SK-N-SH treated with all-trans-retinoic acid at 6 μM for 48 hours (cell line): ENCODE data around the gene PAM16.
"Not testable (repeated sequence)": the region's sequence is repeated elsewhere in the genome, so short reads cannot be mapped to it uniquely, and the experiment has no call there.

Source experiments
- ATAC-seq: fragments of 200-7000 bp; cut with Tn5 transposase; 3 replicates; pipeline ENCODE4 v1.9.1; 2020; ENCODE audit warnings: mild to moderate bottlenecking, moderate library complexity
- ARNTL ChIP-seq: fragments of 450-650 bp; formaldehyde crosslinking; IDR thresholded peaks from 2 replicates; pipeline ENCODE4 v1.5.0; 2020; ENCODE audit warnings: low read depth, mild to moderate bottlenecking, moderate library complexity, borderline replicate concordance
- BACH2 ChIP-seq: fragments of 250-450 bp; sonication (Bioruptor Pico); IDR thresholded peaks from 2 replicates; pipeline ENCODE4 v1.9.0; 2021; ENCODE audit warnings: mild to moderate bottlenecking, borderline replicate concordance
- CREB5 ChIP-seq: fragments of 250-450 bp; sonication (Bioruptor Pico); IDR thresholded peaks from 2 replicates; pipeline ENCODE4 v1.5.1; 2020; ENCODE audit warnings: low read depth, mild to moderate bottlenecking, moderate library complexity
- CSDC2 ChIP-seq: fragments of 250-450 bp; sonication (Bioruptor Pico); IDR thresholded peaks from 2 replicates; pipeline ENCODE4 v1.5.0; 2020; ENCODE audit warnings: mild to moderate bottlenecking, moderate library complexity
- CSRNP3 ChIP-seq: fragments of 250-450 bp; sonication (Bioruptor Pico); IDR thresholded peaks from 2 replicates; pipeline ENCODE4 v1.5.1; 2021; ENCODE audit warnings: mild to moderate bottlenecking, moderate library complexity
- ESRRG ChIP-seq: fragments of 250-450 bp; sonication (Bioruptor Pico); IDR thresholded peaks from 2 replicates; pipeline ENCODE4 v1.6.1; 2021; ENCODE audit warnings: mild to moderate bottlenecking
- GLIS3 ChIP-seq: fragments of 250-450 bp; sonication (Bioruptor Pico); IDR thresholded peaks from 2 replicates; pipeline ENCODE4 v1.5.0; 2020; ENCODE audit warnings: mild to moderate bottlenecking, moderate library complexity
- ISL1 ChIP-seq: fragments of 250-450 bp; sonication (Bioruptor Pico); IDR thresholded peaks from 2 replicates; pipeline ENCODE4 v2.1.2; 2022; ENCODE audit warnings: mild to moderate bottlenecking, moderate library complexity
- OSR1 ChIP-seq: fragments of 250-450 bp; sonication (Bioruptor Pico); IDR thresholded peaks from 2 replicates; pipeline ENCODE4 v1.8.0; 2022; ENCODE audit warnings: moderate library complexity, mild to moderate bottlenecking, inconsistent platforms
- PPARA ChIP-seq: fragments of 250-450 bp; sonication (Bioruptor Pico); IDR thresholded peaks from 2 replicates; pipeline ENCODE4 v1.5.0; 2020; ENCODE audit warnings: mild to moderate bottlenecking, borderline replicate concordance
- RARB ChIP-seq: fragments of 250-450 bp; sonication (Bioruptor Pico); IDR thresholded peaks from 2 replicates; pipeline ENCODE4 v1.8.0; 2021; ENCODE audit warnings: mild to moderate bottlenecking, moderate library complexity
- SNAI2 ChIP-seq: fragments of 250-450 bp; sonication (Bioruptor Pico); IDR thresholded peaks from 2 replicates; pipeline ENCODE4 v1.5.0; 2020; ENCODE audit warnings: mild to moderate bottlenecking, moderate library complexity
- TCF4 ChIP-seq: fragments of 250-450 bp; sonication (Bioruptor Pico); IDR thresholded peaks from 2 replicates; pipeline ENCODE4 v1.8.0; 2021; ENCODE audit warnings: mild to moderate bottlenecking, moderate library complexity, borderline replicate concordance
- TSHZ2 ChIP-seq: fragments of 250-450 bp; sonication (Bioruptor Pico); IDR thresholded peaks from 2 replicates; pipeline ENCODE4 v1.5.0; 2020; ENCODE audit warnings: mild to moderate bottlenecking, moderate library complexity
- ZFP3 ChIP-seq: fragments of 250-450 bp; sonication (Bioruptor Pico); IDR thresholded peaks from 2 replicates; pipeline ENCODE4 v1.5.0; 2020; ENCODE audit warnings: mild to moderate bottlenecking, moderate library complexity
- ZFP30 ChIP-seq: fragments of 450-650 bp; formaldehyde crosslinking; IDR thresholded peaks from 2 replicates; pipeline ENCODE4 v1.5.0; 2022; ENCODE audit warnings: mild to moderate bottlenecking, moderate library complexity
- ZNF565 ChIP-seq: fragments of 450-650 bp; formaldehyde crosslinking; conservative IDR thresholded peaks from 2 replicates; pipeline ENCODE4 v1.5.0; 2020; ENCODE audit warnings: low read depth, mild to moderate bottlenecking, moderate library complexity
- ZNF70 ChIP-seq: fragments of 450-650 bp; formaldehyde crosslinking; IDR thresholded peaks from 2 replicates; pipeline ENCODE4 v1.5.0; 2020; ENCODE audit warnings: mild to moderate bottlenecking, moderate library complexity
- ZNF8 ChIP-seq: fragments of 450-650 bp; formaldehyde crosslinking; IDR thresholded peaks from 2 replicates; pipeline ENCODE4 v1.5.0; 2020; ENCODE audit warnings: mild to moderate bottlenecking, moderate library complexity
- TF ChIP-seq, protein P1 (sequence below): fragments of 250-450 bp; sonication (Bioruptor Pico); IDR thresholded peaks from 2 replicates; pipeline ENCODE4 v1.8.0; 2020; ENCODE audit warnings: mild to moderate bottlenecking, moderate library complexity, borderline replicate concordance

PAM16 gene

DNA sequence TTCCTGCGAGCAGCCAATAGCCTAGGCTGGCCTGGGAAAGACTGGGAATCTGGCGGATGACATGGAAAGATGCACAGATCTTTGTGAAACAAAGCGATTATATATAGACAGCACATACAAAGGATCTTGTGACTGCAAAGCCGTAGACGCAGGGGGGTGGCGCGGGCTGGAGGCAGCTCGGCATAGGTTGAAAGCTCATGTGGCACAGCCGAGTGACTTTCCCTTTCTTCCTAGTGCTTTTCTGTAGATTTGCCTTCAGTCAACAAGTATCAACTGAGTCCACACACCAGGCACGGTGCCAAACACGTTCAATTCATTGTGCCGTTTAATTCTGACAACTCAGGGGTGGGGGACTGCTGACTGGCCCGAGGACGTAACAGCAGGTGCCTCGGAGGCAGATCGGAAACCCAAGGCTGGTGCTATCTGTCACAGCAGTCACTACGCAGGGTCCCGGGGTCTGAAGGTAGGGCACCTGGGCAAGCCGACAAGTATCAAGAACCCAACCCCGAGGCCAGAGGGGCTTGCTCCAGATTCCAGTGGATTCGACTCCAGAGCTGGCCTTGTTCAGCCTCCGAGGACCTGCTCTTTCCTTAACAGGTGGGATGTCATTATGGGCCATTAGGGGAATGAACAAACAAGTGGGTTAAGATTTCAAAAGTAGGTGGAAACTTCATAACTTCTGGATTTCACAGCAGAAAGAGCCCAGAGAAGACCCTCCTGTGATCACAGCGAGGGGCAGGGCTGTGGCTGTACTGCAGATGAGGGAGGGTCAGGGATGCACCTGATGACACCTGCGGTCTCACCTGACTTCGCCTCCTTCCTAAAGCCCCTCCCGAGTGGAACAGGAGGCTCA, 5.9 kb downstream of the PAM16 start (continued):
- TF ChIP-seq ISL1 (CRISPR knock-in tag) = no peak

- not testable (repeated sequence) for ATAC-seq
Measured at GRCh38 chr16:4344300-4344982, 6.7 kb downstream of the PAM16 start.

DNA sequence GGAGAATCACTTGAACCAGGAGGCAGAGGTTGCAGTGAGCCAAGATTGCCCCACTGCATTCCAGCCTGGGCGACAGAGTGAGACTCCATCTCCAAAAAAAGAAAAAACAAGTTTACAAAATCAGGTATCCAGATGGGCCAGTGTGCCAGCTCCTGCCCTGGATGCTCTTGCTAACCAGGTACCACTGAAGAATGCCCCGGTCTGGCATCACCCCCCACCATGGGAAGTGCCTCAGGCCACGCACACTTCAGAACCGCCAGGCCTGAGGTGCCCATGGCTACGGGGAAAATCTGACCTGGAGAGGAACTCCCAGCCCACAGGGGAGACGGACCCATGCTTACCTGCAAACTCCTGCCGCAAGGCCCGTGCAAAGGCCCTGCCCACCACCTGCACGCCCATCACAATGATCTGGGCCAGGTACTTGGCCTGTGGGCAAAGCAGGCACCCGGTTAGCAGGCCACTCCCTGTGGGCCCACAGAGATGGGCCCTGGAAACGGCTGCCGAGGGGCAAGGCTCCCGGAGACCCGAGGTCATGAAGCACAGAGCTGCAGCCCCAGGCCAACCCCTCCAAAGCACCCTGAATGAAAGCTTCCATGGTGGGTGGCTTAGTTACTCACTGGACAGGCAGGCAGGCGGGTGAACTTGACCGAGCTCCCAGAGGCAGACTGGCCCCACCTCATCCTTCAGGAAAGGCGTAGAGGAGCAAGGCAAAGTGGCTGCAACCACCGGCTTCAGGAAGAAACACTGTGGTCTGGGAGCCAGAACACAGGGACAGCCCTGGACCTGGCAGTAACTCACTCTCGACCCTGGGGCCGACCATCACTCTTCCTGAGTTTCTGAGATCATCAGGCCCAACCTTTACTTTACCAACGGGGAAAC, 8.0 kb downstream of the PAM16 start:
- ATAC-seq = no peak
- TF ChIP-seq TCF4 (CRISPR knock-in tag) (no peak), SNAI2 (CRISPR knock-in tag) (no peak), ESRRG (CRISPR knock-in tag) (no peak), ZNF565 (CRISPR knock-in tag) (no peak), RARB (CRISPR knock-in tag) (no peak), ZFP30 (CRISPR knock-in tag) (no peak), BACH2 (CRISPR knock-in tag) (no peak), ZNF8 (CRISPR knock-in tag) (no peak)
- TF ChIP-seq, protein P1, sequence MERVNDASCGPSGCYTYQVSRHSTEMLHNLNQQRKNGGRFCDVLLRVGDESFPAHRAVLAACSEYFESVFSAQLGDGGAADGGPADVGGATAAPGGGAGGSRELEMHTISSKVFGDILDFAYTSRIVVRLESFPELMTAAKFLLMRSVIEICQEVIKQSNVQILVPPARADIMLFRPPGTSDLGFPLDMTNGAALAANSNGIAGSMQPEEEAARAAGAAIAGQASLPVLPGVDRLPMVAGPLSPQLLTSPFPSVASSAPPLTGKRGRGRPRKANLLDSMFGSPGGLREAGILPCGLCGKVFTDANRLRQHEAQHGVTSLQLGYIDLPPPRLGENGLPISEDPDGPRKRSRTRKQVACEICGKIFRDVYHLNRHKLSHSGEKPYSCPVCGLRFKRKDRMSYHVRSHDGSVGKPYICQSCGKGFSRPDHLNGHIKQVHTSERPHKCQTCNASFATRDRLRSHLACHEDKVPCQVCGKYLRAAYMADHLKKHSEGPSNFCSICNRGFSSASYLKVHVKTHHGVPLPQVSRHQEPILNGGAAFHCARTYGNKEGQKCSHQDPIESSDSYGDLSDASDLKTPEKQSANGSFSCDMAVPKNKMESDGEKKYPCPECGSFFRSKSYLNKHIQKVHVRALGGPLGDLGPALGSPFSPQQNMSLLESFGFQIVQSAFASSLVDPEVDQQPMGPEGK = no peak

DNA sequence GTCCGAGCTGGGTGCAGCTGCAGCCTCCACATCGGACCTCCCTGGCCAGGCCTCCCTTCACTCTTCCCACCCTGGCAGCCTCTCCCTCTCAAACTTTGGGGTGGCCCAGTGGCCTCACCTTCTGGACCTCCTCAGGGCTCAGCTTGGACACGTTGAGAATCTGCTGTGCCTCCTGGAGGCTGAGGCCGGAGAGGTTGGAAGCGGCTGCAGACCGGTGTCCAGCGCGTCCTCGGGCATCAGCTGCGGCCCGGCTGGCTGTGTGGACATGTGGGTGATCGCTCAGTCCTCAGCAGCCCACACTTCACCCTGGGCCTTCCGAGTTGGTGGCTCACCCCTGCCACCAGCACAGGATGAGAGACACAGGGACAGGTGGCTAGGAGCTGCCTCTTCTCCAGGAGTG, 9.9 kb downstream of the PAM16 start:
- no peak for ATAC-seq
- TF ChIP-seq TCF4 (CRISPR knock-in tag) = no peak
- TF ChIP-seq ARNTL (CRISPR knock-in tag) = no peak
- TF ChIP-seq, all 23 proteins: peak for 0

DNA sequence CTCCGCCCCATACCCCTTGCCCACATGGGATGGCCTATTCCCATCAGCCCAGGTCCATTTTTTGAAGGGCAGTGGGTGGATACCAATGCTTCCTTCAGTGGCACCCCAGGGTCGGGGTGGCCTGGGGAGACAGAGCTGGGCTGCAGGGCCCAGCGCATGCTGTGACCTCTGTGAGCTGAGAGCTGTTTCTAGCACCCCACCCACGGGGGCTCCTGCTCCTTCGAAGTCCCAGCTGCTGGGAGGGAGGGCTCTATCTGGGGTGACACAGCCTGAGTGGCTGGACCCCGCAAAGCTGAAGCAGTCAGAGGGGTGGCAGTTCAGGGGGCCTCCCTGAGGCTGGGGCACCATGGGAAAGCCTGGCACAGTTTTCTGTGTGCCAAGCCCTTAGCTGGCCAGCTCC, 10.7 kb downstream of the PAM16 start:
- no peak for ATAC-seq

More for the DNA sequence above, 10.7 kb downstream of the PAM16 start:
- no peak for TF ChIP-seq ZNF565 (CRISPR knock-in tag)
- no peak for TF ChIP-seq ISL1 (CRISPR knock-in tag)
- TF ChIP-seq CREB5 = no peak
- no peak for TF ChIP-seq BACH2 (CRISPR knock-in tag)
- no peak for TF ChIP-seq RARB (CRISPR knock-in tag)
- TF ChIP-seq CSRNP3 (CRISPR knock-in tag) = no peak
- TF ChIP-seq TSHZ2 (CRISPR knock-in tag) = no peak
- no peak for TF ChIP-seq TCF4 (CRISPR knock-in tag)
- TF ChIP-seq CSDC2 = no peak
- no peak for TF ChIP-seq ZFP30 (CRISPR knock-in tag)
- TF ChIP-seq ZNF8 (CRISPR knock-in tag) = no peak
- no peak for TF ChIP-seq PPARA (CRISPR knock-in tag)
- TF ChIP-seq OSR1 (CRISPR knock-in tag) = no peak
- TF ChIP-seq ZFP3 (CRISPR knock-in tag) = no peak
- no peak for TF ChIP-seq ZNF70 (CRISPR knock-in tag)
- TF ChIP-seq GLIS3 (CRISPR knock-in tag) = no peak
